Measurements from ENCODE around the gene AXIN2.

- TF ChIP-seq, protein P1, sequence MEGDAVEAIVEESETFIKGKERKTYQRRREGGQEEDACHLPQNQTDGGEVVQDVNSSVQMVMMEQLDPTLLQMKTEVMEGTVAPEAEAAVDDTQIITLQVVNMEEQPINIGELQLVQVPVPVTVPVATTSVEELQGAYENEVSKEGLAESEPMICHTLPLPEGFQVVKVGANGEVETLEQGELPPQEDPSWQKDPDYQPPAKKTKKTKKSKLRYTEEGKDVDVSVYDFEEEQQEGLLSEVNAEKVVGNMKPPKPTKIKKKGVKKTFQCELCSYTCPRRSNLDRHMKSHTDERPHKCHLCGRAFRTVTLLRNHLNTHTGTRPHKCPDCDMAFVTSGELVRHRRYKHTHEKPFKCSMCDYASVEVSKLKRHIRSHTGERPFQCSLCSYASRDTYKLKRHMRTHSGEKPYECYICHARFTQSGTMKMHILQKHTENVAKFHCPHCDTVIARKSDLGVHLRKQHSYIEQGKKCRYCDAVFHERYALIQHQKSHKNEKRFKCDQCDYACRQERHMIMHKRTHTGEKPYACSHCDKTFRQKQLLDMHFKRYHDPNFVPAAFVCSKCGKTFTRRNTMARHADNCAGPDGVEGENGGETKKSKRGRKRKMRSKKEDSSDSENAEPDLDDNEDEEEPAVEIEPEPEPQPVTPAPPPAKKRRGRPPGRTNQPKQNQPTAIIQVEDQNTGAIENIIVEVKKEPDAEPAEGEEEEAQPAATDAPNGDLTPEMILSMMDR (IDR thresholded peaks at IDR 0.05): no peak
- TF ChIP-seq POLR2A (IDR thresholded peaks at IDR 0.05) (no peak), POLR2AphosphoS5 (IDR thresholded peaks at IDR 0.05) (no peak)
Observed at GRCh38 chr17:65565559-65565958, 4.1 kb upstream of the AXIN2 start.

Data from sigmoid colon (tissue), 4 donors.